Smooth muscle cell (in vitro differentiated cells): ENCODE results near the gene KRT81. TPM values are rescaled to one million over a fixed set of nuclear protein-coding genes. Genes with fewer than 3 reads are reported as not detected.
A peak's percentile ranks its signal among the peaks of the same experiment; 100 is the strongest.

Source experiments
- DNase-seq: peaks from one replicate; lab custom pipeline; 2025; ENCODE audit not compliant: unreplicated experiment; lab: John Stamatoyannopoulos, UW
- H2AFZ ChIP-seq: fragments of 200-600 bp; sonication (generic); 2 replicates; pipeline ENCODE4 v1.6.0; 2016; ENCODE audit warnings: antibody characterized with exemption, low read depth, mild to moderate bottlenecking
- H3F3A ChIP-seq: fragments of 200-600 bp; sonication (generic); 2 replicates; pipeline ENCODE4 v1.6.0; 2017; ENCODE audit warnings: antibody characterized with exemption, low read depth
- H3K27ac ChIP-seq: fragments of 200-600 bp; sonication (generic); 2 replicates; pipeline ENCODE4 v1.5.1; 2016; ENCODE audit warnings: low read depth, mild to moderate bottlenecking
- H3K27me3 ChIP-seq: fragments of 200-600 bp; sonication (generic); 2 replicates; pipeline ENCODE4 v1.6.1; 2016; ENCODE audit warnings: low read depth, mild to moderate bottlenecking
- H3K36me3 ChIP-seq: fragments of 200-600 bp; sonication (generic); 2 replicates; pipeline ENCODE4 v1.5.1; 2016; ENCODE audit warnings: low read depth
- H3K4me1 ChIP-seq: fragments of 200-600 bp; sonication (generic); 2 replicates; pipeline ENCODE4 v1.5.1; 2016; ENCODE audit warnings: low read depth
- H3K4me2 ChIP-seq: fragments of 200-600 bp; sonication (generic); 2 replicates; pipeline ENCODE4 v1.6.0; 2016; ENCODE audit warnings: mild to moderate bottlenecking
- H3K4me3 ChIP-seq: fragments of 200-600 bp; sonication (generic); 2 replicates; pipeline ENCODE4 v1.5.1; 2016; ENCODE audit warnings: mild to moderate bottlenecking
- H3K79me2 ChIP-seq: fragments of 200-600 bp; sonication (generic); 2 replicates; pipeline ENCODE4 v1.6.0; 2016; ENCODE audit warnings: low read depth, mild to moderate bottlenecking
- H3K9ac ChIP-seq: fragments of 200-600 bp; sonication (generic); 2 replicates; pipeline ENCODE4 v1.6.0; 2016; ENCODE audit warnings: low read depth
- H3K9me3 ChIP-seq: fragments of 200-600 bp; sonication (generic); replicated peaks from 2 replicates; pipeline ENCODE4 v1.5.1; 2016; ENCODE audit warnings: low read depth
- H4K20me1 ChIP-seq: fragments of 200-600 bp; sonication (generic); 2 replicates; pipeline ENCODE4 v1.6.0; 2016; ENCODE audit warnings: low read depth
- CTCF ChIP-seq: fragments of 200-600 bp; sonication (generic); IDR thresholded peaks from 2 replicates; pipeline ENCODE4 v1.5.1; 2017; ENCODE audit warnings: borderline replicate concordance, mild to moderate bottlenecking, antibody characterized with exemption; ENCODE audit not compliant: insufficient read depth, poor library complexity, severe bottlenecking
- WGBS: methylation state at CpG from one replicate; pipeline ENCODE4 v1.1.7; 2016; ENCODE audit warnings: low lambda C conversion rate; 5-methylcytosine and 5-hydroxymethylcytosine counted together
- polyA plus RNA-seq: library from polyadenylated mRNA; unstranded; fragments of >200 nt; fragmentation: Nextera tagmentation; extraction: Ambion mirVana; gene quantifications from 2 replicates; pipeline ENCODE4 v1.2.1, GENCODE V29; 2016
- total RNA-seq: library from RNA; depleted of rRNA; stranded (reverse); fragments of >200 nt; gene quantifications from 2 replicates; pipeline ENCODE4 v1.2.3, GENCODE V29; 2014

KRT81 gene
- total and polyA plus RNA-seq, 2 experiments from 2014 or later: 0.49 to 1.4 TPM

- Histone ChIP-seq H4K20me1 (no peaks in the 10 kb centered on the region), H3K27ac (no peak overlapping the region), H3K36me3 (no peaks in the 10 kb centered on the region), H3K27me3 (peaks cover 22% of the 10 kb centered on the region), H3K9me3 (no peaks in the 10 kb centered on the region), H3F3A (no peaks in the 10 kb centered on the region), H3K4me3 (no peak overlapping the region), H2AFZ (no peak overlapping the region), H3K9ac (no peak overlapping the region), H3K4me2 (no peak overlapping the region), H3K4me1 (no peaks in the 10 kb centered on the region), H3K79me2 (no peaks in the 10 kb centered on the region)
- TF ChIP-seq CTCF: no peak
- DNase-seq: no peak
- 74% methylated on average over 3 of the region's 3 CpGs for WGBS
These were observed 22.1 kb upstream of the KRT81 start for GRCh38 chr12:52313461-52313860.

- no peak for DNase-seq
- Histone ChIP-seq H3K4me1 (peaks cover 4% of the 10 kb centered on the region), H3K4me2 (no peak overlapping the region), H3K4me3 (no peak overlapping the region), H3K36me3 (no peaks in the 10 kb centered on the region), H3K9ac (peak overlapping the region; percentile 29), H3K27ac (no peak overlapping the region), H2AFZ (no peak overlapping the region), H3K9me3 (no peaks in the 10 kb centered on the region), H3K27me3 (peaks cover 33% of the 10 kb centered on the region), H4K20me1 (no peaks in the 10 kb centered on the region), H3F3A (no peaks in the 10 kb centered on the region), H3K79me2 (no peaks in the 10 kb centered on the region)
- 86% methylated on average over 4 of the region's 4 CpGs for WGBS
- no peak for TF ChIP-seq CTCF
These were observed 20.8 kb upstream of the KRT81 start for GRCh38 chr12:52312086-52312485.

GRCh38 chr12:52311285-52311648 lies 19.9 kb upstream of the KRT81 start:
- Histone ChIP-seq H3F3A (no peaks in the 10 kb centered on the region), H3K4me1 (peaks cover 4% of the 10 kb centered on the region), H3K4me3 (no peak overlapping the region), H2AFZ (no peak overlapping the region), H3K27me3 (peaks cover 42% of the 10 kb centered on the region), H3K27ac (no peak overlapping the region), H3K36me3 (no peaks in the 10 kb centered on the region), H3K9me3 (no peaks in the 10 kb centered on the region), H4K20me1 (no peaks in the 10 kb centered on the region), H3K9ac (peak overlapping the region; percentile 36), H3K4me2 (no peak overlapping the region), H3K79me2 (no peaks in the 10 kb centered on the region)
- no peak for TF ChIP-seq CTCF
- 79% methylated on average over 3 of the region's 3 CpGs for WGBS
- DNase-seq: no peak

GRCh38 chr12:52310622-52311284 lies 19.4 kb upstream of the KRT81 start:
- Histone ChIP-seq H2AFZ (no peak overlapping the region), H3K9ac (peak overlapping the region; percentile 69), H3K4me2 (no peak overlapping the region), H3K9me3 (no peaks in the 10 kb centered on the region), H4K20me1 (no peaks in the 10 kb centered on the region), H3K4me1 (peaks cover 4% of the 10 kb centered on the region), H3F3A (no peaks in the 10 kb centered on the region), H3K79me2 (no peaks in the 10 kb centered on the region), H3K27ac (peak overlapping the region; percentile 7), H3K27me3 (peaks cover 42% of the 10 kb centered on the region), H3K4me3 (no peak overlapping the region), H3K36me3 (no peaks in the 10 kb centered on the region)
- DNase-seq: no peak
- WGBS: 80% methylated on average over 5 of the region's 5 CpGs
- TF ChIP-seq CTCF: no peak
